22Rv1 (cell line): ENCODE results near the gene EGLN3.

ENCODE experiments used
- CTCF ChIP-seq: fragments of 450-650 bp; IDR thresholded peaks from 2 replicates; pipeline ENCODE4 v1.5.1; 2017; ENCODE audit warnings: mild to moderate bottlenecking
- ZFX ChIP-seq: fragments of 450-650 bp; IDR thresholded peaks from 2 replicates; pipeline ENCODE4 v1.6.1; 2017; ENCODE audit warnings: antibody characterized with exemption, borderline replicate concordance

- TF ChIP-seq CTCF = no peak
- no peak for TF ChIP-seq ZFX
These were observed 48.5 kb downstream of the EGLN3 start for GRCh38 chr14:33902363-33902762.
